ENCODE measurements around the gene SOCS7.

GRCh38 chr17:38453951-38454421, 102.3 kb downstream of the SOCS7 start:
- no peak for TF ChIP-seq CTCF (conservative IDR thresholded peaks at IDR 0.05; ENCODE audit: low read depth in 2 of 2)
- TF ChIP-seq STAT1 (IDR thresholded peaks at IDR 0.05; ENCODE audit: unreplicated experiment): no peak
- TF ChIP-seq, protein P1, sequence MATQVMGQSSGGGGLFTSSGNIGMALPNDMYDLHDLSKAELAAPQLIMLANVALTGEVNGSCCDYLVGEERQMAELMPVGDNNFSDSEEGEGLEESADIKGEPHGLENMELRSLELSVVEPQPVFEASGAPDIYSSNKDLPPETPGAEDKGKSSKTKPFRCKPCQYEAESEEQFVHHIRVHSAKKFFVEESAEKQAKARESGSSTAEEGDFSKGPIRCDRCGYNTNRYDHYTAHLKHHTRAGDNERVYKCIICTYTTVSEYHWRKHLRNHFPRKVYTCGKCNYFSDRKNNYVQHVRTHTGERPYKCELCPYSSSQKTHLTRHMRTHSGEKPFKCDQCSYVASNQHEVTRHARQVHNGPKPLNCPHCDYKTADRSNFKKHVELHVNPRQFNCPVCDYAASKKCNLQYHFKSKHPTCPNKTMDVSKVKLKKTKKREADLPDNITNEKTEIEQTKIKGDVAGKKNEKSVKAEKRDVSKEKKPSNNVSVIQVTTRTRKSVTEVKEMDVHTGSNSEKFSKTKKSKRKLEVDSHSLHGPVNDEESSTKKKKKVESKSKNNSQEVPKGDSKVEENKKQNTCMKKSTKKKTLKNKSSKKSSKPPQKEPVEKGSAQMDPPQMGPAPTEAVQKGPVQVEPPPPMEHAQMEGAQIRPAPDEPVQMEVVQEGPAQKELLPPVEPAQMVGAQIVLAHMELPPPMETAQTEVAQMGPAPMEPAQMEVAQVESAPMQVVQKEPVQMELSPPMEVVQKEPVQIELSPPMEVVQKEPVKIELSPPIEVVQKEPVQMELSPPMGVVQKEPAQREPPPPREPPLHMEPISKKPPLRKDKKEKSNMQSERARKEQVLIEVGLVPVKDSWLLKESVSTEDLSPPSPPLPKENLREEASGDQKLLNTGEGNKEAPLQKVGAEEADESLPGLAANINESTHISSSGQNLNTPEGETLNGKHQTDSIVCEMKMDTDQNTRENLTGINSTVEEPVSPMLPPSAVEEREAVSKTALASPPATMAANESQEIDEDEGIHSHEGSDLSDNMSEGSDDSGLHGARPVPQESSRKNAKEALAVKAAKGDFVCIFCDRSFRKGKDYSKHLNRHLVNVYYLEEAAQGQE (IDR thresholded peaks at IDR 0.05; ENCODE audit: unreplicated experiment): no peak
- no peak for TF ChIP-seq EZH2 (IDR thresholded peaks at IDR 0.05; ENCODE audit: low read depth, unreplicated experiment)
- 0 out of 2 replicates have a peak, but pooled peaks have one; percentile 5 for TF ChIP-seq POLR2AphosphoS5 (IDR thresholded peaks at IDR 0.05; ENCODE audit: low read depth)
- TF ChIP-seq EZH2phosphoT487 (IDR thresholded peaks at IDR 0.05; ENCODE audit: unreplicated experiment): no peak
- no peak for TF ChIP-seq NANOG (IDR thresholded peaks at IDR 0.05; ENCODE audit: borderline replicate concordance)
- no peak for TF ChIP-seq ZNF114 (CRISPR knock-in tag; IDR thresholded peaks at IDR 0.05)
- TF ChIP-seq JUNB (IDR thresholded peaks at IDR 0.05; ENCODE audit: unreplicated experiment): no peak
- TF ChIP-seq CREB1 (CRISPR knock-in tag; IDR thresholded peaks at IDR 0.05; ENCODE audit: low read depth): no peak
- TF ChIP-seq ZNF462 (CRISPR knock-in tag; IDR thresholded peaks at IDR 0.05): no peak
- TF ChIP-seq, protein P2, sequence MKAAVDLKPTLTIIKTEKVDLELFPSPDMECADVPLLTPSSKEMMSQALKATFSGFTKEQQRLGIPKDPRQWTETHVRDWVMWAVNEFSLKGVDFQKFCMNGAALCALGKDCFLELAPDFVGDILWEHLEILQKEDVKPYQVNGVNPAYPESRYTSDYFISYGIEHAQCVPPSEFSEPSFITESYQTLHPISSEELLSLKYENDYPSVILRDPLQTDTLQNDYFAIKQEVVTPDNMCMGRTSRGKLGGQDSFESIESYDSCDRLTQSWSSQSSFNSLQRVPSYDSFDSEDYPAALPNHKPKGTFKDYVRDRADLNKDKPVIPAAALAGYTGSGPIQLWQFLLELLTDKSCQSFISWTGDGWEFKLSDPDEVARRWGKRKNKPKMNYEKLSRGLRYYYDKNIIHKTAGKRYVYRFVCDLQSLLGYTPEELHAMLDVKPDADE (IDR thresholded peaks at IDR 0.05): no peak
